Ectodermal cell (in vitro differentiated cells): Measurements from ENCODE around the gene UBA1.

Experiments
- H3K27ac ChIP-seq: 2 replicates; pipeline ENCODE4 v1.7.0; 2013; ENCODE audit warnings: mild to moderate bottlenecking, low read depth, low read length; ENCODE audit not compliant: insufficient read depth, poor library complexity, severe bottlenecking
- H3K27me3 ChIP-seq: 2 replicates; pipeline ENCODE4 v1.7.0; 2013; ENCODE audit warnings: mild to moderate bottlenecking, low read length; ENCODE audit not compliant: insufficient read depth, control insufficient read depth, poor library complexity, severe bottlenecking
- H3K36me3 ChIP-seq: one replicate; pipeline ENCODE4 v1.7.0; 2013; ENCODE audit warnings: low read length; ENCODE audit not compliant: control insufficient read depth, insufficient read depth
- H3K4me1 ChIP-seq: one replicate; pipeline ENCODE4 v1.7.0; 2013; ENCODE audit warnings: low read length; ENCODE audit not compliant: control insufficient read depth, insufficient read depth
- H3K4me3 ChIP-seq: 2 replicates; pipeline ENCODE4 v1.7.0; 2013; ENCODE audit warnings: low read depth, low read length, control low read depth; ENCODE audit not compliant: insufficient read depth
- H3K9me3 ChIP-seq: 2 replicates; pipeline ENCODE4 v1.7.0; 2013; ENCODE audit warnings: mild to moderate bottlenecking, low read length, moderate library complexity; ENCODE audit not compliant: control insufficient read depth
- WGBS, 2 experiments: methylation state at CpG; one replicate each; pipeline ENCODE4 v1.1.7; 2013; ENCODE audit warnings: missing lambda C conversion rate in 2 of 2; 5-methylcytosine and 5-hydroxymethylcytosine counted together

The UBA1 gene

GRCh38 chrX:47199286-47199685 lies 5.7 kb downstream of the UBA1 start:
- 92% methylated on average over 10 of the region's 10 CpGs for WGBS, 2 experiments
- peaks cover 3% of the 10 kb centered on the region for H3K4me1 ChIP-seq
- H3K27ac ChIP-seq = no peak overlapping the region
- H3K36me3 ChIP-seq = peaks cover 34% of the 10 kb centered on the region
- H3K4me3 ChIP-seq = no peak overlapping the region
- no peaks in the 10 kb centered on the region for H3K27me3 ChIP-seq
- H3K9me3 ChIP-seq = no peaks in the 10 kb centered on the region

GRCh38 chrX:47200385-47201150 lies 6.9 kb downstream of the UBA1 start:
- peaks cover 35% of the 10 kb centered on the region for H3K36me3 ChIP-seq
- WGBS, 2 experiments = 97% methylated on average over 8 to 9 of the region's 9 CpGs

GRCh38 chrX:47201345-47201944 lies 7.8 kb downstream of the UBA1 start:
- Histone ChIP-seq H3K4me3 (no peak overlapping the region), H3K4me1 (peaks cover 3% of the 10 kb centered on the region), H3K36me3 (peaks cover 42% of the 10 kb centered on the region), H3K9me3 (no peaks in the 10 kb centered on the region), H3K27ac (no peak overlapping the region), H3K27me3 (no peaks in the 10 kb centered on the region)
- WGBS, 2 experiments = 92 to 96% methylated on average over 8 of the region's 9 CpGs

More at GRCh38 chrX:47200385-47201150, 6.9 kb downstream of the UBA1 start:
- Histone ChIP-seq H3K9me3 (no peaks in the 10 kb centered on the region), H3K4me3 (no peak overlapping the region), H3K27me3 (no peaks in the 10 kb centered on the region), H3K27ac (no peak overlapping the region), H3K4me1 (peaks cover 3% of the 10 kb centered on the region)

- Histone ChIP-seq H3K27me3 (no peaks in the 10 kb centered on the region), H3K27ac (no peak overlapping the region), H3K4me3 (no peak overlapping the region), H3K9me3 (no peaks in the 10 kb centered on the region), H3K4me1 (peaks cover 2% of the 10 kb centered on the region), H3K36me3 (peaks cover 49% of the 10 kb centered on the region)
- 93 to 94% methylated on average over 11 of the region's 11 CpGs for WGBS, 2 experiments
Measured at GRCh38 chrX:47202316-47202715, 8.7 kb downstream of the UBA1 start.

- Histone ChIP-seq H3K4me1 (no peaks in the 10 kb centered on the region), H3K27me3 (no peaks in the 10 kb centered on the region), H3K27ac (no peak overlapping the region), H3K36me3 (peaks cover 50% of the 10 kb centered on the region), H3K9me3 (no peaks in the 10 kb centered on the region), H3K4me3 (no peak overlapping the region)
- 92 to 95% methylated on average over 4 of the region's 4 CpGs for WGBS, 2 experiments
Measured at GRCh38 chrX:47202877-47203276, 9.2 kb downstream of the UBA1 start.

GRCh38 chrX:47204970-47205369 lies 11.3 kb downstream of the UBA1 start:
- H3K4me1 ChIP-seq = no peaks in the 10 kb centered on the region
- H3K9me3 ChIP-seq = no peaks in the 10 kb centered on the region
- WGBS, 2 experiments = 88 to 89% methylated on average over 5 of the region's 5 CpGs
- H3K27me3 ChIP-seq = no peaks in the 10 kb centered on the region
- no peak overlapping the region for H3K4me3 ChIP-seq
- peaks cover 45% of the 10 kb centered on the region for H3K36me3 ChIP-seq
- H3K27ac ChIP-seq = no peak overlapping the region

- Histone ChIP-seq H3K9me3 (no peaks in the 10 kb centered on the region), H3K27me3 (no peaks in the 10 kb centered on the region), H3K4me1 (no peaks in the 10 kb centered on the region), H3K4me3 (no peak overlapping the region), H3K27ac (no peak overlapping the region), H3K36me3 (peaks cover 43% of the 10 kb centered on the region)
- WGBS, 2 experiments = 97 to 100% methylated on average over 2 to 3 of the region's 3 CpGs
Measured at GRCh38 chrX:47206316-47206715, 12.7 kb downstream of the UBA1 start.

GRCh38 chrX:47208108-47208507 lies 14.5 kb downstream of the UBA1 start:
- Histone ChIP-seq H3K27me3 (no peaks in the 10 kb centered on the region), H3K36me3 (peaks cover 31% of the 10 kb centered on the region), H3K27ac (no peak overlapping the region), H3K4me3 (no peak overlapping the region), H3K9me3 (no peaks in the 10 kb centered on the region), H3K4me1 (no peaks in the 10 kb centered on the region)
- WGBS, 2 experiments = 85 to 92% methylated on average over 12 of the region's 12 CpGs

GRCh38 chrX:47209508-47210238 lies 16.0 kb downstream of the UBA1 start:
- 95 to 96% methylated on average over 16 of the region's 16 CpGs for WGBS, 2 experiments
- Histone ChIP-seq H3K4me1 (no peaks in the 10 kb centered on the region), H3K9me3 (no peaks in the 10 kb centered on the region), H3K4me3 (no peak overlapping the region), H3K27me3 (no peaks in the 10 kb centered on the region), H3K27ac (no peak overlapping the region), H3K36me3 (peaks cover 23% of the 10 kb centered on the region)
